ACHN (cell line): Measurements from ENCODE around the gene PPIP5K2.
"Not testable (repeated sequence)": the region's sequence is repeated elsewhere in the genome, so short reads cannot be mapped to it uniquely, and the experiment has no call there.

ENCODE experiments used
- DNase-seq: peaks from one replicate; pipeline ENCODE4 v3.0.0-alpha.2; 2015
- in situ Hi-C: cut with HindIII; loops from 2 replicates; pipeline ENCODE4 v1.10.0; 2017; ENCODE audit warnings: low sequenced_read_pairs, low pct_ligation_motif_present, low pct_unique_long_range_greater_than_20kb

The PPIP5K2 gene

GRCh38 chr5:103119070-103119764 is 884 bp upstream of the PPIP5K2 start:
- peak; percentile 33 for DNase-seq
- in situ Hi-C loops: no loop called here

GRCh38 chr5:103120607-103121200 is 603 bp downstream of the PPIP5K2 start:
- in situ Hi-C loops: no loop called here
- DNase-seq: peak; percentile 37

DNA sequence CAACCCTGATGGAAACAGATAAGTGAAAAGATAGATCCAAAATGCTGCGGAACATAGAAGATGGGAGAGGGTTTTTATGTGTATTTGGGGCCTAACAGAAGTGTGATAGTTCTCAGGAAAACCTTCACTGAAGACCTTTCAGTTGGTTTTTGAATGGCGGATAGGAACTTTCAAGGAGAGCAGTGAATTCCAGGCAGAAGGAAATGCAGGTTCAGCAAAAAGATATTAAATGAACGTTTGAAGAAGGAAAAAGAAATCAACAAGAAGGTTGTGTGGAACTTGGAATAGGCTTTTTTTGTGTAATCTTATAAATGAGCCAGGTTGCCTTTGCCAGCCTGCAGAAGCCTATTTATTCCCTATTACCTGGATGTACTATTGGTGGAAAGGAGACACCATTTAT is 2.1 kb downstream of the PPIP5K2 start:
- DNase-seq: no peak
- in situ Hi-C loops: no loop called here

GRCh38 chr5:103126557-103126956 is 6.5 kb downstream of the PPIP5K2 start:
- in situ Hi-C loops: no loop called here
- no peak for DNase-seq

DNA sequence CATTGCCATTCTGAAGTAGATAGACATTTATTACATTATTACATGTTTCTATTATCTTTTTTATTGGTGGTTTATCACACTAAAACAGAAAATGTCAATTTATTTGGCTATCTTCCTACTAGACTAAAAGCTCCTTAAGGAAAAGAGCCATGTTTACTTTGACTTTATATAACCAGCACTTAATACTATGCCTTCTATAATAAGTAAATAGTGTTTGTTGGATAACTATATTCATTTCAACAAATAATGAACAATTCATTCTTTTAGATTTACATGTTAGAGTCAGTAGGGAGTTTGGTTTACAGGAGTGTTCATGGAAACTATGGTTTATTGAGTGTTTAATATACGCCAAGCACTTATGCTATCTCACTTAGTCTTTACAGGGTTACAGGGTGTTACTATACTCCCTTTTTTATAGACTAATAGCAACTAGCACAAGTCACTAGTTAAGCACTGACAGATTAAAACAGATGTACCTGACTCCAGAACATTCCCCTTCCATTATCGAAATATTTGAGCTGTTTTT is 7.3 kb downstream of the PPIP5K2 start:
- DNase-seq: no peak
- in situ Hi-C loops: no loop called here

- in situ Hi-C loops: no loop called here
- DNase-seq: no peak
Observed at GRCh38 chr5:103128202-103128601, 8.1 kb downstream of the PPIP5K2 start.

DNA sequence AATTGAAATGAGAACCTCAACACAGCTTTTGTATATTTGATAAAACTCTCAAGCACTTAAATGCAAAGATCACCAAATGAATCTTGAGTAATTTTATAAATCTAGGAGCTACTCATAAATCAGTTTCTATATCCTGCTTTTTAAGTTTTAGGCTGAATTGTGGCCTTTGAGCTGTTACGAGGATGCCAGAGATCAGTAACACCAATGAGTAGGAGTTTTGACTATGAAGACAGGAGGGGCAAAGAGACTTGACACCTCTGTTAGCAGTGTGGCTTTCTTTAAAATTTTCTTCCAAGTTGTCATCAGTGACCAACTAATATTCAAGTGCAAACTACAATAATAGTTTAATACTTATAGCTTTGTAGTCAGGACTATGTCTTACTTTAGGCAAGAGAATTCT is 12.6 kb downstream of the PPIP5K2 start:
- in situ Hi-C loops: no loop called here
- DNase-seq: no peak

GRCh38 chr5:103133231-103133630 is 13.1 kb downstream of the PPIP5K2 start:
- no peak for DNase-seq
- in situ Hi-C loops: no loop called here

GRCh38 chr5:103135461-103135860 is 15.4 kb downstream of the PPIP5K2 start:
- no peak for DNase-seq
- in situ Hi-C loops: no loop called here

DNA sequence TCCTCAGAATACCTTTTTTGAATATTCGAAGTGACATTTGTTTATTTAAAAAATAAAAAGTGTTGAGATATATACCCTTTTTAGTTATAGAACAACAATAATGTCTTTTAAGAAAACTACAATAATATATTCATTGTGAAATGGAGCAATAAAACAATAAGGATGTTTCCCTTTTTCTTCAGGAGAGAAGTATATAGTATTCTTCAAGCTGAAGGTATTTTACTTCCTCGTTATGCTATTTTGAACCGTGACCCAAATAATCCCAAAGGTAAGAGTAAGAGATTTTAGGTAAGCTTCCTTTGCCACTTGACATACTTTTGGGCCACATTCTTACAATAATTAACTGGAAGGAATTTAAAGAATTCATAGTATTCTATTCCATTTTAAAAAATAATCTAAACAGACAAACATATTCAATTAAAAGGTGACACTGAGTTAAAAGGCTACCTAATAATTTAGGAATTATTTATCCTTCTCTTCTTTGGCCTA is 18.1 kb downstream of the PPIP5K2 start:
- in situ Hi-C loops: no loop called here
- peak; percentile 36 for DNase-seq

- in situ Hi-C loops: no loop called here
Observed at GRCh38 chr5:103139264-103139865, 19.3 kb downstream of the PPIP5K2 start.

GRCh38 chr5:103142132-103142531 is 22.0 kb downstream of the PPIP5K2 start:
- DNase-seq, in situ Hi-C loops: not testable (repeated sequence)

More at GRCh38 chr5:103139264-103139865, 19.3 kb downstream of the PPIP5K2 start:
- DNase-seq: peak; percentile 74

DNA sequence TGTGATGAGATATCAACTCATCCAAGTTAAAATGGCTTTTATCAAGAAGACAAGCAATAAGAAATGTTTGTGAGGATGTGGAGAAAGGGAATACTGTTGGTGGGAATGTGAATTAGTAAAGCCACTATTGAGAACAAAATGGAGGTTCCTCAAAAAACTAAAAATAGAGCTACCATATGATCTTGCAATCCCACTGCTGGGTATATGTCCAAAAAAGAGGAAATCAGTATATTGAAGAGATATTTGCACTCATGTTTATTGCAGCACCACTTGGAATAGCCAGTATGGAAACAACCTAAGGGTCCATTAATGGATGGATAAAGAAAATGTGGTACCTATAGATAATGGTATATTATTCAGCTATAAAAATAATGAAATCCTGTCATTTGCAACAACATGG is 25.1 kb downstream of the PPIP5K2 start:
- in situ Hi-C loops: no loop called here
- no peak for DNase-seq

DNA sequence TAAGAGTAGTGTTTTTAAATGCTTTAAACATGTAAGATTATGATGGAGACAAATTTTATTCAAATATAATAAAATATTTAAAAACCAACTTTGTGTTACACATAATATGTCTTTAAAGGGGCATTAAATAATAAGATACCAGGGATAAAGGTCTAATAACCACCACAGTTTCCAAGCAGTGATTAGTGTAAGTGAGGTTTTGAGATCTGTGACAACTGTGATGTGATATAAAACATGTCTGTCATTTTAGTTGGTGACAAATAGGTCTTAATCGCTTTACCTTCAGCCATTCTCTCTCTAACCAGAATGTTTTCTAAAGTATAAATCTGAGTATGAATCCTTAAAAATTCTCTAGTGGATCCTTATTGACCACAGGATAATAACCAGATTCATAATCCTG is 28.1 kb downstream of the PPIP5K2 start:
- no peak for DNase-seq
- in situ Hi-C loops: no loop called here

- in situ Hi-C loops: no loop called here
- DNase-seq: no peak
Observed at GRCh38 chr5:103151156-103151555, 31.1 kb downstream of the PPIP5K2 start.

- no peak for DNase-seq
- in situ Hi-C loops: no loop called here
Observed at GRCh38 chr5:103166706-103167105, 46.6 kb downstream of the PPIP5K2 start.

DNA sequence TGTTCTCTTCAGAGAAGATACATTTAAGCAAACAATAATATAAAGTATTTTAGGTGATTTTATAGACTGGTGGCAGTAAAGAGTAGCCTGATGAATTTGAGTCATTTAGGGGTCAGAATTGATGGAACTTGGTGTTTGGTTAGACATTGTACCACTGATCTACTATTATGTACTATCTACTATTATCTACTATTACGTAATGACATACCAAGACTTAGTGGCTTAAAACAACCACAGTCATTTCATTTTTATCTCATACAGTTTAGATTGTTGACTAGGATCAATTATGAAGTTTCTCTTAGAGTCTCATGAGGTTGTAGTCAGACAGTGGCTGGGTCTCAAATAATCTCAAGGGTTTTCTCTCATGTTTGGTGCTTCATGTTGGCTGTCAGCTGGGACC is 54.0 kb downstream of the PPIP5K2 start:
- no peak for DNase-seq
- in situ Hi-C loops: no loop called here

GRCh38 chr5:103177543-103177942 is 57.4 kb downstream of the PPIP5K2 start:
- DNase-seq: no peak
- in situ Hi-C loops: no loop called here

- in situ Hi-C loops: no loop called here
- peak; percentile 5 for DNase-seq
Observed at GRCh38 chr5:103178167-103178566, 58.1 kb downstream of the PPIP5K2 start.

DNA sequence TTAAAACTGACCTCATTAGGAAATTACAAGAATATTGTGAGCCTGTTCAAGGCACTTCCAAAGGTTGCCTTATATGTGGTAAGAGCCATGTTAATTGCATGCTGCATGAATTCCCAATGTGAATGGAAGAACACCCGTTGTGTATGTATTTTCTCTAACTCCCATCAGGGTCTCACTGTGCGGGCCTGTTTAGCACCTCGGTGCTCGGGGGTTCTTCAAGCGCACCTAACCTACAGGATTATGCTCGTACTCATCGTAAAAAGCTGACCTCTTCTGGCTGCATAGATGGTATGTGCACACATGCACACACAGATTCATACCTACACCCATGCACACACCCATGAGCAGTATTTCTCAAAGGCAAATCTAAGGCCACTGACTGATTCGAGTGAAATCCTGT is 66.1 kb downstream of the PPIP5K2 start:
- DNase-seq: no peak
- in situ Hi-C loops: no loop called here
